Measurements from ENCODE around the gene FOXI2.

The FOXI2 gene

GRCh38 chr10:127736915-127737562 is at the start of gene FOXI2:
Gene FOXI2, plus strand, starts transcription at chr10:127737185. Its CDS starts 89 bp downstream, at chr10:127737274.
- DNase-seq (ENCODE audit: low spot score), result no peak

- no peak for DNase-seq (ENCODE audit: low spot score)
These were observed 49.4 kb upstream of the FOXI2 start for GRCh38 chr10:127687548-127687947.

GRCh38 chr10:127690176-127690835 is 46.7 kb upstream of the FOXI2 start:
- no peak for DNase-seq (ENCODE audit: low spot score)

GRCh38 chr10:127694580-127695193 is 42.3 kb upstream of the FOXI2 start:
- DNase-seq (ENCODE audit: low spot score), result no peak

GRCh38 chr10:127695431-127695830 is 41.6 kb upstream of the FOXI2 start:
- DNase-seq (ENCODE audit: low spot score), result no peak

- no peak for DNase-seq (ENCODE audit: low spot score)
These were observed 38.1 kb upstream of the FOXI2 start for GRCh38 chr10:127698886-127699285.

GRCh38 chr10:127699311-127699710 is 37.7 kb upstream of the FOXI2 start:
- no peak for DNase-seq (ENCODE audit: low spot score)

- DNase-seq (ENCODE audit: low spot score), result no peak
These were observed 34.7 kb upstream of the FOXI2 start for GRCh38 chr10:127702271-127702670.

- DNase-seq (ENCODE audit: low spot score), result no peak
These were observed 21.7 kb upstream of the FOXI2 start for GRCh38 chr10:127715249-127715648.

GRCh38 chr10:127715782-127716378 is 21.1 kb upstream of the FOXI2 start:
- peak; percentile 59 for DNase-seq (ENCODE audit: low spot score)

GRCh38 chr10:127720142-127720541 is 16.8 kb upstream of the FOXI2 start:
- no peak for DNase-seq (ENCODE audit: low spot score)

- DNase-seq (ENCODE audit: low spot score), result no peak
These were observed 16.1 kb upstream of the FOXI2 start for GRCh38 chr10:127720903-127721302.

- no peak for DNase-seq (ENCODE audit: low spot score)
These were observed 2.2 kb upstream of the FOXI2 start for GRCh38 chr10:127734753-127735152.

- no peak for DNase-seq (ENCODE audit: low spot score)
These were observed 1.8 kb upstream of the FOXI2 start for GRCh38 chr10:127735156-127735555.

GRCh38 chr10:127735723-127736221 is 1.2 kb upstream of the FOXI2 start:
- no peak for DNase-seq (ENCODE audit: low spot score)

- no peak for DNase-seq (ENCODE audit: low spot score)
These were observed 617 bp upstream of the FOXI2 start for GRCh38 chr10:127736222-127736914.

GRCh38 chr10:127737563-127738511 is 852 bp downstream of the FOXI2 start:
- no peak for DNase-seq (ENCODE audit: low spot score)

GRCh38 chr10:127738512-127739424 is 1.8 kb downstream of the FOXI2 start:
- DNase-seq (ENCODE audit: low spot score), result no peak

GRCh38 chr10:127739908-127740307 is 2.9 kb downstream of the FOXI2 start:
- DNase-seq (ENCODE audit: low spot score), result no peak

- no peak for DNase-seq (ENCODE audit: low spot score)
These were observed 3.6 kb downstream of the FOXI2 start for GRCh38 chr10:127740596-127740995.
